Natural killer cell (primary cell): ENCODE measurements around the gene PA2G4. TPM values are rescaled to one million over a fixed set of nuclear protein-coding genes. Genes with fewer than 3 reads are reported as not detected.

Experiments used
- ATAC-seq, 3 donors: fragments of 150-1000 bp in 2 of 3; fragments of 200-7000 bp in 1 of 3; cut with Tn5 transposase; 1 replicate in 1 of 3; 2 replicates in 2 of 3; pipeline ENCODE4 v1.10.0; 2021; ENCODE audit warnings: mild to moderate bottlenecking in 2 of 3, moderate library complexity in 2 of 3
- DNase-seq, 2 donors: peaks; one replicate each; pipeline versions ENCODE4 v3.0.0 to v3.0.0-alpha.2; 2013 to 2021; ENCODE audit warnings: mixed read lengths in 1 of 2
- H3K27ac ChIP-seq: one replicate; pipeline ENCODE4 v1.5.1; 2013; ENCODE audit warnings: mild to moderate bottlenecking, low read length
- H3K27me3 ChIP-seq: one replicate; pipeline ENCODE4 v1.6.1; 2013; ENCODE audit warnings: low read length; ENCODE audit not compliant: control insufficient read depth, insufficient read depth
- H3K36me3 ChIP-seq: one replicate; pipeline ENCODE4 v1.6.1; 2013; ENCODE audit warnings: low read length; ENCODE audit not compliant: control insufficient read depth, insufficient read depth
- H3K4me1 ChIP-seq: one replicate; pipeline ENCODE4 v1.6.1; 2013; ENCODE audit warnings: low read length; ENCODE audit not compliant: control insufficient read depth, insufficient read depth
- H3K4me3 ChIP-seq: one replicate; pipeline ENCODE4 v1.5.1; 2013; ENCODE audit warnings: low read length
- H3K9me3 ChIP-seq: one replicate; pipeline ENCODE4 v1.6.1; 2013; ENCODE audit warnings: low read length; ENCODE audit not compliant: control insufficient read depth, insufficient read depth
- H3K27ac Mint-ChIP-seq, 2 donors: one replicate each; pipeline ENCODE4 v1.8.0; 2022; ENCODE audit warnings: mild to moderate bottlenecking in 2 of 2, mixed read lengths in 2 of 2, moderate library complexity in 1 of 2
- H3K27me3 Mint-ChIP-seq, 2 donors: one replicate each; pipeline ENCODE4 v1.8.0; 2022; ENCODE audit warnings: low read depth in 2 of 2, mixed read lengths in 2 of 2
- H3K36me3 Mint-ChIP-seq: one replicate; pipeline ENCODE4 v1.8.0; 2022; ENCODE audit warnings: mixed read lengths
- H3K4me1 Mint-ChIP-seq, 2 donors: one replicate each; pipeline ENCODE4 v1.8.0; 2022; ENCODE audit warnings: mixed read lengths in 2 of 2
- H3K4me3 Mint-ChIP-seq: one replicate; pipeline ENCODE4 v1.8.0; 2022; ENCODE audit warnings: mild to moderate bottlenecking, moderate library complexity, mixed read lengths
- H3K9me3 Mint-ChIP-seq, 2 donors: one replicate each; pipeline ENCODE4 v1.8.0; 2022; ENCODE audit warnings: mixed read lengths in 2 of 2
- WGBS: methylation state at CpG from one replicate; pipeline ENCODE4 v1.1.7; 2013; ENCODE audit warnings: missing lambda C conversion rate; ENCODE audit not compliant: insufficient coverage; 5-methylcytosine and 5-hydroxymethylcytosine counted together
- intact Hi-C: fragments of 100-400 bp; cut with micrococcal nuclease; formaldehyde crosslinking; loops from one replicate; pipeline ENCODE4 v1.14.2; 2022
- total RNA-seq, 4 donors: library from RNA; stranded (reverse); fragments of 120-200 nt in 1 of 4; gene quantifications; one replicate each; pipeline versions ENCODE4 v1.2.3 to v1.2.4, GENCODE V29; 2013 to 2022
- TF ChIP-seq, protein P1 (sequence below): fragments of 200-600 bp; IDR thresholded peaks from one replicate; pipeline ENCODE4 v1.8.0; 2022; ENCODE audit warnings: antibody characterized with exemption

The PA2G4 gene
- total RNA-seq, 3 donors from 2014 or later (not counting 1 experiment from before 2014, with no cell fraction given), result 78.5 to 86.4 (median 79.7) TPM

DNA sequence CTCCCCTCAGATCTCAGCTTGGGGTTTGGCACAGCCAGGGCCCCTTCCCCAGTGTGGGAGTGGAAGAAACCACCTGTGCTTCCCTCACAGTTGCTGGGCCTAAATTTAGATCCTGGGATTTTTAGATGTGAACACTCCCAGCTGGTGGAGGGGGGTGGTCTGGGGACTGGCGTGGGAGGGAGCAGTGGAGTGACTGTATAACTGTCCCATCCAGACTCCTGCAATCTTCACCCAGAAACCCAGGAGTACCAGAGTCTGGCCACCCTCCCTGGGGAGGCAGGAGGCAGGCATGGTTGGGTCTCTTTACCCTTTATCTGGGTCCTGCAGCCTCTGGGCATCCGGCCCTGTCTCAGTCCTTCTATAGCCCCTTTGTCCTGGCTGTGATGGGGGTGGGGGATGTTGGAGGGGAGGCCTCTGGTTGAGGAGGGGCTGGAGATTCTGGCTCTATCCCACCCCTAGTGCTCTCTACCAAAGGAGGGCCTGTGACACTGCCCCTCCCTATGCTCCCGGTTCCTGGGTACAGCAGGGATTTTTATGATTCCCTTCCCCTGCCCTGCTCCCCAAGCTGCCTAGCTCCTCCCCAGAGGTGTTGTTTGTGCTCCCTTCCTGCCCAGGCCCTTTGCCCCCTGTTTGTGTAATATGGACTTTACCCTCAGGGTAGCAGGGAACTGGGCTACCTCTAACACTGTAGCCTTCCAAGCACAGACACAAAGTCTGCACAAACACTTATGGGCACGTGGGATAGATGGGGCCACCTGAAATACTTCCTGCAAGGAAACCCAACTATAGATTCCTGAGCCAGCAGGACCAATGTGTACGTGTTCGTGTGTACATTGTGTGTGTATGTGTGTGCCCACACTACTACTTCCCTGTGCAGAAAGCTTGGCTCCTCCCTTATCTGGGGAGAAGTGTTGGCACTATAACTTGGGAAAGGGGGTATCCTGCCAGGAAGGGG, 22.7 kb upstream of the PA2G4 start:
- Histone ChIP-seq H3K27me3 (peaks cover 10% of the 10 kb centered on the region), H3K36me3 (no peaks in the 10 kb centered on the region), H3K4me1 (peaks cover 20% of the 10 kb centered on the region), H3K27ac (no peak overlapping the region), H3K9me3 (no peaks in the 10 kb centered on the region), H3K4me3 (no peak overlapping the region)
- H3K36me3 Mint-ChIP-seq, result no peaks in the 10 kb centered on the region
- peaks cover 0 to 21% of the 10 kb centered on the region in 2 donors for H3K4me1 Mint-ChIP-seq
- peaks cover 7 to 21% of the 10 kb centered on the region in 2 donors for H3K27me3 Mint-ChIP-seq
- no peak for DNase-seq
- WGBS, result 77% methylated on average over 5 of the region's 6 CpGs
- H3K27ac Mint-ChIP-seq, result no peak overlapping the region
- peak overlapping the region; percentile 75 for H3K4me3 Mint-ChIP-seq
- TF ChIP-seq, protein P1, sequence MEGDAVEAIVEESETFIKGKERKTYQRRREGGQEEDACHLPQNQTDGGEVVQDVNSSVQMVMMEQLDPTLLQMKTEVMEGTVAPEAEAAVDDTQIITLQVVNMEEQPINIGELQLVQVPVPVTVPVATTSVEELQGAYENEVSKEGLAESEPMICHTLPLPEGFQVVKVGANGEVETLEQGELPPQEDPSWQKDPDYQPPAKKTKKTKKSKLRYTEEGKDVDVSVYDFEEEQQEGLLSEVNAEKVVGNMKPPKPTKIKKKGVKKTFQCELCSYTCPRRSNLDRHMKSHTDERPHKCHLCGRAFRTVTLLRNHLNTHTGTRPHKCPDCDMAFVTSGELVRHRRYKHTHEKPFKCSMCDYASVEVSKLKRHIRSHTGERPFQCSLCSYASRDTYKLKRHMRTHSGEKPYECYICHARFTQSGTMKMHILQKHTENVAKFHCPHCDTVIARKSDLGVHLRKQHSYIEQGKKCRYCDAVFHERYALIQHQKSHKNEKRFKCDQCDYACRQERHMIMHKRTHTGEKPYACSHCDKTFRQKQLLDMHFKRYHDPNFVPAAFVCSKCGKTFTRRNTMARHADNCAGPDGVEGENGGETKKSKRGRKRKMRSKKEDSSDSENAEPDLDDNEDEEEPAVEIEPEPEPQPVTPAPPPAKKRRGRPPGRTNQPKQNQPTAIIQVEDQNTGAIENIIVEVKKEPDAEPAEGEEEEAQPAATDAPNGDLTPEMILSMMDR, result no peak
- intact Hi-C loops, result no loop called here
- ATAC-seq, result no peak
- no peaks in the 10 kb centered on the region for H3K9me3 Mint-ChIP-seq

DNA sequence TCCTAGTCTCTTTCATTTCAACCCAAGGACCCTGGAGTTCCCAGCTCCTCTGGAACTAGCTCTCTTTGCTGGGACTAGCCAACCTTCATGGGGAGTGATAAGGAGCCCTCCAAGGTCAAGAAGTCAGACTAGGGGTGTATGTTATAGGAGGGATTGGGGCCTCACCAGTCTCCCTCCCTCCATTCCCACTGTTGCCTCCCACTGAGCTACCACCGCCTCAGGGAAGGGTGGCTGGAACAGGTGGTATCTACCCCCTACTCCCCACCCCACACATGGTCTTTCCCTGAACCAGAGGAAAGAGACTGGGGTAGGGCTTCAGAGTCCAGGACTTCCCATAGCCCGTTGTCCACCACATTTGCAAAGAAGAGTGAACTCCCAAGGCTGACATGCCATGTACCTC, 22.0 kb upstream of the PA2G4 start:
- no peaks in the 10 kb centered on the region for H3K9me3 Mint-ChIP-seq
- peaks cover 20% of the 10 kb centered on the region for H3K4me1 ChIP-seq
- H3K4me1 Mint-ChIP-seq, result peaks cover 0 to 21% of the 10 kb centered on the region in 2 donors
- H3K27ac Mint-ChIP-seq, result no peak overlapping the region
- ATAC-seq (no peak), DNase-seq (no peak)
- no peaks in the 10 kb centered on the region for H3K9me3 ChIP-seq
- intact Hi-C loops, result no loop called here
- H3K27me3 Mint-ChIP-seq, result peaks cover 7 to 21% of the 10 kb centered on the region in 2 donors
- no peaks in the 10 kb centered on the region for H3K36me3 ChIP-seq
- TF ChIP-seq, protein P1, result no peak
- peaks cover 10% of the 10 kb centered on the region for H3K27me3 ChIP-seq
- H3K36me3 Mint-ChIP-seq, result no peaks in the 10 kb centered on the region
- no peak overlapping the region for H3K4me3 Mint-ChIP-seq
- H3K27ac ChIP-seq, result no peak overlapping the region
- WGBS, result 100% methylated on average over 1 of the region's 2 CpGs
- no peak overlapping the region for H3K4me3 ChIP-seq

DNA sequence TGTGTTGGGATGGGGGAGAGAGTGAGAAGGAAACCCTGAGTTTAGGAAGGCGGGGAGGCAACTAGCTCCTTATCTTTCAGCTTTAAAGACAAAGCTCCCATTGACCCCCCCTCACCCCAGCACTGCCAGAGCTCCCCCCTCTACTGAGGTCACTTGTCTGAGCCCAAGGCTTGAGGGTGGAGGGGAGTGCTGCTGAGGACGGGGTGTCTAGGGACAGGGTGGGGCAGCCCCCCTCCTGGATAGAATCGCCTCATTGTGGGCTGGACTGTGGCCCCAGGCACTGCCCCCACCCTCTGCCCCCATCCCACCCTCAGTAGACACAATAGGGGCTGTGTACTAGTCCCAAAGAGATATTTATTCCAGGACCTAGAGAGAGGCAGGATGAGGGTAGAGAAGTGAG, 21.4 kb upstream of the PA2G4 start:
- intact Hi-C loops, result no loop called here
- peaks cover 7 to 21% of the 10 kb centered on the region in 2 donors for H3K27me3 Mint-ChIP-seq
- DNase-seq, result no peak
- TF ChIP-seq, protein P1, result no peak
- H3K4me1 ChIP-seq, result peaks cover 20% of the 10 kb centered on the region
- peaks cover 10% of the 10 kb centered on the region for H3K27me3 ChIP-seq
- no peak for ATAC-seq
- H3K4me3 ChIP-seq, result no peak overlapping the region
- no peak overlapping the region for H3K27ac Mint-ChIP-seq
- no peaks in the 10 kb centered on the region for H3K36me3 Mint-ChIP-seq
- no peak overlapping the region for H3K27ac ChIP-seq
- no peaks in the 10 kb centered on the region for H3K9me3 Mint-ChIP-seq
- no CpG with 5 or more reads among the region's 3 CpGs for WGBS
- H3K4me1 Mint-ChIP-seq, result peaks cover 0 to 21% of the 10 kb centered on the region in 2 donors
- H3K9me3 ChIP-seq, result no peaks in the 10 kb centered on the region
- H3K4me3 Mint-ChIP-seq, result no peak overlapping the region
- H3K36me3 ChIP-seq, result no peaks in the 10 kb centered on the region
